Peyer's patch (tissue), 4 donors: ENCODE results near the gene SNX27. TPM values are rescaled to one million over a fixed set of nuclear protein-coding genes. Genes with fewer than 3 reads are reported as not detected.
A peak's percentile ranks its signal among the peaks of the same experiment; 100 is the strongest.

Experiments used
- DNase-seq, 3 donors: peaks; one replicate each; pipeline ENCODE4 v3.0.0-alpha.2; 2017 to 2019
- H3K27ac ChIP-seq, 4 donors: fragments of 200-600 bp; sonication (generic); one replicate each; pipeline ENCODE4 v1.5.1; 2016 to 2019
- H3K27me3 ChIP-seq, 2 donors: fragments of 200-600 bp; sonication (generic); one replicate each; pipeline ENCODE4 v1.5.1; 2019
- H3K36me3 ChIP-seq, 3 donors: fragments of 200-600 bp; sonication (generic); one replicate each; pipeline ENCODE4 v1.5.1; 2016 to 2019
- H3K4me1 ChIP-seq, 4 donors: fragments of 200-600 bp; sonication (generic); one replicate each; pipeline ENCODE4 v1.5.1; 2016 to 2019
- H3K4me3 ChIP-seq, 4 donors: fragments of 200-600 bp; sonication (generic); 1 replicate in 3 of 4; 2 replicates in 1 of 4; pipeline ENCODE4 v1.5.1; 2016 to 2019; ENCODE audit warnings: mild to moderate bottlenecking in 1 of 4
- H3K9me3 ChIP-seq, 4 donors: fragments of 200-600 bp; sonication (generic); one replicate each; pipeline ENCODE4 v1.5.1; 2016 to 2019; ENCODE audit warnings: mild to moderate bottlenecking in 1 of 4
- CTCF ChIP-seq, 6 experiments: fragments of 450-650 bp in 4 of 6; fragments of 200-600 bp in 2 of 6; sonication (generic) in 1 of 6; IDR thresholded peaks; one replicate each; pipeline ENCODE4 v1.5.1; 2017 to 2019; ENCODE audit warnings: antibody characterized with exemption in 6 of 6, mild to moderate bottlenecking in 3 of 6, moderate library complexity in 1 of 6
- POLR2A ChIP-seq, 2 donors: fragments of 450-650 bp; IDR thresholded peaks; one replicate each; pipeline ENCODE4 v1.5.1; 2017; ENCODE audit warnings: antibody characterized with exemption in 2 of 2, mild to moderate bottlenecking in 2 of 2, moderate library complexity in 2 of 2
- total RNA-seq, 4 donors: library from RNA; depleted of rRNA; stranded (reverse); fragments of >200 nt; gene quantifications; one replicate each; pipeline ENCODE4 v1.1.0, GENCODE V29; 2016

Gene SNX27
- total RNA-seq, 4 donors from 2014 or later: 24.0 to 50.3 (median 35.1) TPM

- TF ChIP-seq POLR2A (IDR thresholded peaks at IDR 0.05): no peak
- TF ChIP-seq CTCF (IDR thresholded peaks at IDR 0.05): no peak
- Histone ChIP-seq H3K27me3 (no peaks in the 10 kb centered on the region), H3K4me3 (no peak overlapping the region), H3K9me3 (no peaks in the 10 kb centered on the region), H3K4me1 (peaks cover 0 to 5% (median 0%) of the 10 kb centered on the region in 4 donors), H3K27ac (no peak overlapping the region), H3K36me3 (peaks cover 0 to 34% (median 0%) of the 10 kb centered on the region in 3 donors)
- DNase-seq: no peak
Measured at GRCh38 chr1:151581451-151581850, 30.4 kb upstream of the SNX27 start.

- TF ChIP-seq CTCF (IDR thresholded peaks at IDR 0.05): no peak
- TF ChIP-seq POLR2A (IDR thresholded peaks at IDR 0.05): no peak
- no peaks in the 10 kb centered on the region for H3K9me3 ChIP-seq
- no peak overlapping the region for H3K4me3 ChIP-seq
- peaks cover 0 to 5% (median 0%) of the 10 kb centered on the region in 4 donors for H3K4me1 ChIP-seq
- H3K27me3 ChIP-seq: no peaks in the 10 kb centered on the region
- H3K27ac ChIP-seq: no peak overlapping the region
- DNase-seq: no peak
- peaks cover 0 to 34% (median 0%) of the 10 kb centered on the region in 3 donors for H3K36me3 ChIP-seq
Measured at GRCh38 chr1:151581921-151582320, 29.9 kb upstream of the SNX27 start.

GRCh38 chr1:151583796-151584195 is 28.1 kb upstream of the SNX27 start:
- Histone ChIP-seq H3K27me3 (no peaks in the 10 kb centered on the region), H3K4me3 (no peak overlapping the region), H3K4me1 (peaks cover 0 to 5% (median 0%) of the 10 kb centered on the region in 4 donors), H3K9me3 (no peaks in the 10 kb centered on the region), H3K36me3 (peaks cover 0 to 26% (median 0%) of the 10 kb centered on the region in 3 donors), H3K27ac (no peak overlapping the region)
- TF ChIP-seq CTCF (IDR thresholded peaks at IDR 0.05) (no peak), POLR2A (IDR thresholded peaks at IDR 0.05) (no peak)
- no peak for DNase-seq

GRCh38 chr1:151584278-151584677 is 27.6 kb upstream of the SNX27 start:
- H3K4me1 ChIP-seq: peaks cover 0 to 5% (median 0%) of the 10 kb centered on the region in 4 donors
- no peaks in the 10 kb centered on the region for H3K27me3 ChIP-seq
- no peak for TF ChIP-seq CTCF (IDR thresholded peaks at IDR 0.05)
- TF ChIP-seq POLR2A (IDR thresholded peaks at IDR 0.05): no peak
- H3K9me3 ChIP-seq: no peaks in the 10 kb centered on the region
- H3K4me3 ChIP-seq: no peak overlapping the region
- DNase-seq: peak in 1 of 3 donors; percentile 49
- no peak overlapping the region for H3K27ac ChIP-seq
- peaks cover 0 to 21% (median 0%) of the 10 kb centered on the region in 3 donors for H3K36me3 ChIP-seq

- H3K9me3 ChIP-seq: no peaks in the 10 kb centered on the region
Measured at GRCh38 chr1:151584780-151585179, 27.1 kb upstream of the SNX27 start.

GRCh38 chr1:151585622-151586021 is 26.2 kb upstream of the SNX27 start:
- H3K27me3 ChIP-seq: no peaks in the 10 kb centered on the region
- H3K4me1 ChIP-seq: peaks cover 0 to 5% (median 0%) of the 10 kb centered on the region in 4 donors
- no peak overlapping the region for H3K4me3 ChIP-seq
- DNase-seq: peak in 1 of 3 donors; percentile 60
- TF ChIP-seq POLR2A (IDR thresholded peaks at IDR 0.05) (no peak), CTCF (IDR thresholded peaks at IDR 0.05) (no peak)
- H3K9me3 ChIP-seq: no peaks in the 10 kb centered on the region
- H3K36me3 ChIP-seq: peaks cover 0 to 8% (median 0%) of the 10 kb centered on the region in 3 donors
- no peak overlapping the region for H3K27ac ChIP-seq

More at GRCh38 chr1:151584780-151585179, 27.1 kb upstream of the SNX27 start:
- Histone ChIP-seq H3K27ac (no peak overlapping the region), H3K4me1 (peaks cover 0 to 5% (median 0%) of the 10 kb centered on the region in 4 donors), H3K4me3 (no peak overlapping the region), H3K36me3 (peaks cover 0 to 16% (median 0%) of the 10 kb centered on the region in 3 donors), H3K27me3 (no peaks in the 10 kb centered on the region)
- no peak for TF ChIP-seq POLR2A (IDR thresholded peaks at IDR 0.05)
- DNase-seq: no peak
